ENCODE results near the gene C19orf25. TPM values are rescaled to one million over a fixed set of nuclear protein-coding genes. Genes with fewer than 3 reads are reported as not detected.

The C19orf25 gene
- total RNA-seq, 2 donors from 2014 or later, result 40.0 to 51.1 TPM

DNA sequence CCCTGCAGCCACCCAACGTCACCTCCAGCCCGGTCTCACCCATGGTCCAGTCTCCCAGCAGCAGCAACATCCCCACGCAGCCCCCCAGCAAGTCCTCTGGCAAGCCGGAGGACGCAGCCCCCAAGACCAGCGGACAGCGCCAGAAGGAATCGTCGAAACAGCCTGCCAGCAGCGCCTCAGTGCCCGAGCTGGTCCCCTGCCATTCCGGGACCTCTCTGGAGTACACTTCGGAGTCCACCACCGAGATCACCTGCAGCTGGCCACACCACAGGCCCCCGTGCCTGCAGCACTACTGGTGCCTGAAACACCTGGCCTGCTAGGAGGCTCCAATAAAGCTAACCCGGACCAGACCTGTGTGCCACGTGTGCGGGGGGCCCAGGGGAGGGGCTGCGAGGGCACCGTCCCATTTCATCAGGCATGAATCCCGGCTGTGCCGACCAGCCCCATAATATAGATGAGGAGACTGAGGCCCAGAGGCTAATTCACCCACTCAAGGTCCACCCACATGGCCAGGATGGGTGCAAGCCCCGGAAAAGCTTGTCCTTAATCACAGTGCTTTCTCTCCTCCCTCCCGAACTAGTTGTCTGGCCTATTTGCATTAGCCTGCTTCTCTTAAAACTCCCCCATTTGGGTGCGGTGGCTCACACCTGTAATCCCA is 18.7 kb upstream of the C19orf25 start:
- H3K4me1 ChIP-seq (ENCODE audit: control insufficient read depth, insufficient read depth, low read length), result no peaks in the 10 kb centered on the region
- Mint-ChIP-seq H3K27ac (no peak overlapping the region), H3K4me3 (no peak overlapping the region), H3K9me3 (peaks cover 19% of the 10 kb centered on the region), H3K27me3 (ENCODE audit: insufficient read depth) (peaks cover 28% of the 10 kb centered on the region), H3K4me1 (peaks cover 2% of the 10 kb centered on the region), H3K36me3 (ENCODE audit: low read depth) (peaks cover 2% of the 10 kb centered on the region)
- H3K9me3 ChIP-seq (ENCODE audit: control insufficient read depth, low read length), result peaks cover 8% of the 10 kb centered on the region
- no peak overlapping the region for H3K9ac ChIP-seq (ENCODE audit: extremely low read depth, low read length, poor library complexity, severe bottlenecking)
- no peak overlapping the region for H3K27ac ChIP-seq (ENCODE audit: low read depth, low read length)
- DNase-seq, result no peak
- peaks cover under 1% of the 10 kb centered on the region for H3K27me3 ChIP-seq (ENCODE audit: control insufficient read depth, insufficient read depth, low read length, poor library complexity, severe bottlenecking)
- TF ChIP-seq, protein P1, sequence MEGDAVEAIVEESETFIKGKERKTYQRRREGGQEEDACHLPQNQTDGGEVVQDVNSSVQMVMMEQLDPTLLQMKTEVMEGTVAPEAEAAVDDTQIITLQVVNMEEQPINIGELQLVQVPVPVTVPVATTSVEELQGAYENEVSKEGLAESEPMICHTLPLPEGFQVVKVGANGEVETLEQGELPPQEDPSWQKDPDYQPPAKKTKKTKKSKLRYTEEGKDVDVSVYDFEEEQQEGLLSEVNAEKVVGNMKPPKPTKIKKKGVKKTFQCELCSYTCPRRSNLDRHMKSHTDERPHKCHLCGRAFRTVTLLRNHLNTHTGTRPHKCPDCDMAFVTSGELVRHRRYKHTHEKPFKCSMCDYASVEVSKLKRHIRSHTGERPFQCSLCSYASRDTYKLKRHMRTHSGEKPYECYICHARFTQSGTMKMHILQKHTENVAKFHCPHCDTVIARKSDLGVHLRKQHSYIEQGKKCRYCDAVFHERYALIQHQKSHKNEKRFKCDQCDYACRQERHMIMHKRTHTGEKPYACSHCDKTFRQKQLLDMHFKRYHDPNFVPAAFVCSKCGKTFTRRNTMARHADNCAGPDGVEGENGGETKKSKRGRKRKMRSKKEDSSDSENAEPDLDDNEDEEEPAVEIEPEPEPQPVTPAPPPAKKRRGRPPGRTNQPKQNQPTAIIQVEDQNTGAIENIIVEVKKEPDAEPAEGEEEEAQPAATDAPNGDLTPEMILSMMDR (conservative IDR thresholded peaks at IDR 0.05), result no peak
- 87 to 92% methylated on average over 17 to 25 of the region's 25 CpGs for WGBS, 2 experiments (ENCODE audit: insufficient coverage in 1 of 2, insufficient read length in 1 of 2)
- no peaks in the 10 kb centered on the region for H3K36me3 ChIP-seq (ENCODE audit: control insufficient read depth, insufficient read depth, low read length)
- no peak overlapping the region for H3K4me3 ChIP-seq (ENCODE audit: low read length)

DNA sequence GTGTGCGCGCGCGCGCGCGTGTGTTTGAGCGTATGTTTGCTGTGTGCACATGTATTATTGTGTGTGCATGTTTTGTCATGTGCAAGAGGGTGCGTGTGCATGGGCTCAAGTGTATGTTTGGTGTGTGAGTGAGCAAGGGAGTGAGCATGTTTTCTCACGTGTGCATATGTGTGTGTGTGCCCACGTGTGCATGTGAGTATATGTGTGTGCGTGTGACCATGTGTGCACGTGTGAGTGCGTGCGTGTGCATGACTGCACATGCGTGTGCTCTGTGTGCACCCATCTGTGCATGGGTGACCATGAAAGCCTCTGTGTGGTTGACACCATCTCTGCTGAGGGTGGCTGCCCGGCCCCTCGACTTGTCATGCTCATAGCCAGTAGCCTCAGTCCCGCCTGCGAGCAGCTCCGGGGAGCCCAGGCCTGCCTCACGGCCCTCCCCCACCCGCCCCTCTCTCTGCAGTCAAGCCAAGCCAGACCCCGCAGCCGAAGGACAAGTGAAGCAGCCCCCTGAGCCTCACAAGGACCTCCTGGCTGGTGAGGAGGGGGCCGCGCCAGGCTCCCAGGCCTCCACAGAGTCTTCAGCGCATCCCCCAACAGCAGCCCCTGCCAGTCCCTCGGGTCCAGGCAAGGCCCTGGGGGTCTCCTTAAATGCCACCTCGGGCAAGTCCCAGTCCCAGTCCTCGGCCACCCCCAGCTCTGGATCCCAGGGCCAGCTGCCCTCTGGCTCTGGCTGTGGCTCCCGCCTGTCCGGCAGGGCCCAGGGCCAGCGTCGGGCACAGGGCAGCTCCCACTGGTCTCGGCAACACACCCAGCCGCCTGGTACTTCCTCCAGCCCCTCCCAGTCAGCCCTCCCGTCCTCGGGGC is 17.9 kb upstream of the C19orf25 start:
- H3K27me3 ChIP-seq (ENCODE audit: control insufficient read depth, insufficient read depth, low read length, poor library complexity, severe bottlenecking), result peaks cover 8% of the 10 kb centered on the region
- H3K27ac ChIP-seq (ENCODE audit: low read depth, low read length), result no peak overlapping the region
- WGBS, 2 experiments (ENCODE audit: insufficient coverage in 1 of 2, insufficient read length in 1 of 2), result 89 to 95% methylated on average over 24 to 39 of the region's 39 CpGs
- peaks cover 3% of the 10 kb centered on the region for H3K4me1 Mint-ChIP-seq
- H3K27me3 Mint-ChIP-seq (ENCODE audit: insufficient read depth), result peaks cover 34% of the 10 kb centered on the region
- no peak for DNase-seq
- no peak overlapping the region for H3K4me3 ChIP-seq (ENCODE audit: low read length)
- peaks cover 8% of the 10 kb centered on the region for H3K9me3 ChIP-seq (ENCODE audit: control insufficient read depth, low read length)
- no peak overlapping the region for H3K4me3 Mint-ChIP-seq
- TF ChIP-seq, protein P1 (conservative IDR thresholded peaks at IDR 0.05), result no peak
- no peaks in the 10 kb centered on the region for H3K4me1 ChIP-seq (ENCODE audit: control insufficient read depth, insufficient read depth, low read length)
- no peaks in the 10 kb centered on the region for H3K36me3 ChIP-seq (ENCODE audit: control insufficient read depth, insufficient read depth, low read length)
- peaks cover 19% of the 10 kb centered on the region for H3K9me3 Mint-ChIP-seq
- H3K9ac ChIP-seq (ENCODE audit: extremely low read depth, low read length, poor library complexity, severe bottlenecking), result no peak overlapping the region
- peaks cover 2% of the 10 kb centered on the region for H3K36me3 Mint-ChIP-seq (ENCODE audit: low read depth)
- H3K27ac Mint-ChIP-seq, result no peak overlapping the region

- peaks cover 16% of the 10 kb centered on the region for H3K9me3 Mint-ChIP-seq
- H3K4me1 ChIP-seq (ENCODE audit: control insufficient read depth, insufficient read depth, low read length), result no peaks in the 10 kb centered on the region
- no peak overlapping the region for H3K4me3 Mint-ChIP-seq
- H3K36me3 Mint-ChIP-seq (ENCODE audit: low read depth), result peaks cover 2% of the 10 kb centered on the region
- no peak overlapping the region for H3K9ac ChIP-seq (ENCODE audit: extremely low read depth, low read length, poor library complexity, severe bottlenecking)
- H3K4me3 ChIP-seq (ENCODE audit: low read length), result no peak overlapping the region
- H3K27me3 Mint-ChIP-seq (ENCODE audit: insufficient read depth), result peaks cover 37% of the 10 kb centered on the region
- H3K27ac ChIP-seq (ENCODE audit: low read depth, low read length), result no peak overlapping the region
- peaks cover 8% of the 10 kb centered on the region for H3K9me3 ChIP-seq (ENCODE audit: control insufficient read depth, low read length)
- H3K27ac Mint-ChIP-seq, result no peak overlapping the region
- TF ChIP-seq, protein P1 (conservative IDR thresholded peaks at IDR 0.05), result no peak
- H3K36me3 ChIP-seq (ENCODE audit: control insufficient read depth, insufficient read depth, low read length), result no peaks in the 10 kb centered on the region
- WGBS, 2 experiments (ENCODE audit: insufficient coverage in 1 of 2, insufficient read length in 1 of 2), result 93% methylated on average over 27 to 40 of the region's 40 CpGs
- peaks cover 7% of the 10 kb centered on the region for H3K4me1 Mint-ChIP-seq
- DNase-seq, result no peak
- peaks cover 16% of the 10 kb centered on the region for H3K27me3 ChIP-seq (ENCODE audit: control insufficient read depth, insufficient read depth, low read length, poor library complexity, severe bottlenecking)
These were observed 17.0 kb upstream of the C19orf25 start for GRCh38 chr19:1495799-1496713.

All from endodermal cell (in vitro differentiated cells).